Measurements from ENCODE around the gene MAST4. TPM values are rescaled to one million over a fixed set of nuclear protein-coding genes. Genes with fewer than 3 reads are reported as not detected.

MAST4 gene
- total and polyA plus RNA-seq, 2 of the 13 experiments (the other 11 are each of a cell fraction or from before 2014, with no cell fraction given): 3.4 to 3.7 TPM

GRCh38 chr5:67206929-67207328 is 610.7 kb downstream of the MAST4 start:
- BruUV-seq (replicated peaks): no TSS peak
- H3K9me3 ChIP-seq (ENCODE audit: low read length): no peaks in the 10 kb centered on the region
- H3K4me1 ChIP-seq (ENCODE audit: insufficient read depth, low read length): peaks cover 5% of the 10 kb centered on the region; the same call in 1 of the 2 replicates
- H3K79me2 ChIP-seq (ENCODE audit: insufficient read depth, low read length): no peaks in the 10 kb centered on the region
- H3K27me3 ChIP-seq (ENCODE audit: control insufficient read depth in 1 of 2, insufficient read depth in 2 of 2, low read length in 2 of 2): no peaks in the 10 kb centered on the region
- no peaks in the 10 kb centered on the region for H3K36me3 ChIP-seq (replicated peaks in 1 of 2; ENCODE audit: control insufficient read depth in 1 of 2, insufficient read depth in 2 of 2, low read length in 2 of 2)
- no peak overlapping the region for H3K27ac ChIP-seq (ENCODE audit: extremely low read length, insufficient read depth, low read length)
- H4K20me1 ChIP-seq (ENCODE audit: insufficient read depth, low read length): no peaks in the 10 kb centered on the region
- in situ Hi-C loops (cut with HindIII; ENCODE audit: extremely low pct_ligation_motif_present, low pct_unique_long_range_greater_than_20kb): loop anchor here (10.0 kb wide), 1 partner anchor 222 kb away; no protein-coding TSS in a partner anchor
- DNase-seq (ENCODE audit: low spot score): peak; percentile 53
- H3K4me2 ChIP-seq (ENCODE audit: low read depth, low read length): no peak overlapping the region
- no peak overlapping the region for H2AFZ ChIP-seq (ENCODE audit: low read length)
- intact Hi-C loops (cut with micrococcal nuclease; ENCODE audit: unreplicated experiment): no loop called here
- no peak overlapping the region for H3K4me3 ChIP-seq (replicated peaks in 1 of 3; ENCODE audit: insufficient read depth in 1 of 3, low read depth in 2 of 3, low read length in 3 of 3)
- ChIA-PET POLR2A (no interaction called here), CTCF (ENCODE audit: low intra/inter-chr PET ratio, low total read pairs) (interaction anchor here (1.8 kb wide), 1 partner anchor 50 kb away, joined by 3 read pairs; no protein-coding TSS in a partner anchor)
- no peak overlapping the region for H3K9ac ChIP-seq (ENCODE audit: insufficient read depth, low read depth, low read length)
- no peak for TF ChIP-seq ZNF280D (CRISPR knock-in tag; IDR thresholded peaks at IDR 0.05)
- 0 out of 4 replicates have a peak, but pooled peaks of 1 of the 2 experiments have one; percentile 13 for TF ChIP-seq EP300 (IDR thresholded peaks at IDR 0.05; ENCODE audit: low read depth in 2 of 2, low read length in 2 of 2)
- TF ChIP-seq EP300 (CRISPR knock-in tag; IDR thresholded peaks at IDR 0.05; ENCODE audit: borderline replicate concordance): no peak
- TF ChIP-seq CBX2 (IDR thresholded peaks at IDR 0.05; ENCODE audit: low read depth, low read length): no peak
- no peak for TF ChIP-seq CBX2 (CRISPR knock-in tag; IDR thresholded peaks at IDR 0.05; ENCODE audit: low read depth)
- ATAC-seq: no peak; the same call in 2 of the 3 replicates
- no peak for FAIRE-seq
- WGBS (ENCODE audit: low lambda C conversion rate): 3% methylated on average over 4 of the region's 4 CpGs

Data from HepG2 (cell line).